Esophagus muscularis mucosa (tissue), 2 donors: Measurements from ENCODE around the gene SORBS1.

Experiments used
- EP300 ChIP-seq: sonication (generic); formaldehyde crosslinking; IDR thresholded peaks from one replicate; pipeline ENCODE4 v1.6.1; 2017; ENCODE audit warnings: antibody characterized with exemption
- POLR2A ChIP-seq: fragments of 450-650 bp; IDR thresholded peaks from one replicate; pipeline ENCODE4 v1.6.1; 2017; ENCODE audit warnings: antibody characterized with exemption, moderate library complexity, mild to moderate bottlenecking, low read depth

DNA sequence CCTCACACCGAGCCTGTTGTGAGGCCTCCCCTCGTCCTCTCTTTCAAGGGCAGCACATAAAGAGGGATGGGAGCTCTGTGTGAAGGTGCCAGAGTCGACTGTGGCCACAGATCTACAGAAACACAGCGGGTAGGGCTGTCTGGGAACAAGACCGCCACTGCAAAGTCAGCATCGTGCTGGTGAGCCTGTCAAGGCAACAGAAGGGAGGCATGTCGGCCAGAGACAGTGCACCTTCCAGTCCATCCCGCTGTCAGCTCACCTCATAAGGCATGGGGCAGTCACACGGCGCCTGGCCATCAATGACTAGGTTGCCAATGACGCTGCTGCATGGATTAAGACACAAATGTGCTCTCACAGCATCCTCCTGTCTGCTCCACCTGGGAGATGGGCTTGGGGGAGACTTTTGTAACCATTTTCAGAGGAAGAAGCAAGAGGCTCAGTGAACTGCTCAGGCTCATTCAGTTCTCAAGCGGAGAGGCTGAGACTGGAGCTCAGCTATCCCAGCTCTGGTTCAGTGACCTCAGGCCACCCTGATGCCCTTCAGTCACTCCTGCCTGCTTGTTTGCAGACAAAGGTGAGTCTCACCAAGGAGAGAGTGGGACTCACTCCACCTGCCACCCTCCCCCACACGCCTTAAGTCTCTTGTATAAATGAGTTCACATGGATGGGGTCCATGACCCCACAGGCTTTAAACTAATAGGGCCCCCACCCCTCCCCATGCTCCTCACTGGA is 125.5 kb downstream of the SORBS1 start:
- no peak for TF ChIP-seq EP300
- no peak for TF ChIP-seq POLR2A
